K562 (cell line): ENCODE data around the gene ZNF665.

Experiments
- ARNT ChIP-seq, 2 experiments: fragments of 450-650 bp; IDR thresholded peaks; 2 replicates each; pipeline ENCODE4 v1.6.1; 2016; ENCODE audit warnings: mild to moderate bottlenecking in 1 of 2
- FOXM1 ChIP-seq, 2 experiments: fragments of 450-650 bp in 1 of 2; sonication (generic) in 1 of 2; formaldehyde crosslinking in 1 of 2; IDR thresholded peaks; 2 replicates each; pipeline versions ENCODE4 v1.6.1 to v1.9.0; 2017 to 2022; ENCODE audit warnings: low read depth in 2 of 2, mild to moderate bottlenecking in 2 of 2, missing genetic modification reagents in 1 of 2, moderate library complexity in 1 of 2
- IRF1 ChIP-seq: sonication (generic); formaldehyde crosslinking; IDR thresholded peaks from 2 replicates; pipeline ENCODE4 v1.8.0; 2022; ENCODE audit warnings: missing genetic modification reagents, mild to moderate bottlenecking, borderline replicate concordance
- NFRKB ChIP-seq: fragments of 450-650 bp; IDR thresholded peaks from 2 replicates; pipeline ENCODE4 v1.6.1; 2016; ENCODE audit warnings: low read depth
- PHF20 ChIP-seq: fragments of 450-650 bp; IDR thresholded peaks from 2 replicates; pipeline ENCODE4 v1.6.1; 2018; ENCODE audit not compliant: partially characterized antibody
- PRPF4 ChIP-seq: fragments of 200-400 bp; formaldehyde crosslinking; IDR thresholded peaks from one replicate; pipeline ENCODE4 v1.6.1; 2017; ENCODE audit warnings: low read length, low read depth, mild to moderate bottlenecking; ENCODE audit not compliant: insufficient read depth, poor library complexity, severe bottlenecking
- RNF219 ChIP-seq: fragments of 250-450 bp; sonication (Bioruptor Pico); IDR thresholded peaks from 2 replicates; pipeline ENCODE4 v1.5.0; 2022; ENCODE audit warnings: mild to moderate bottlenecking
- ZBTB1 ChIP-seq: sonication (generic); formaldehyde crosslinking; IDR thresholded peaks from 2 replicates; pipeline ENCODE4 v1.8.1; 2023; ENCODE audit warnings: missing genetic modification reagents, low read depth, mild to moderate bottlenecking, borderline replicate concordance
- ZNF324 ChIP-seq: fragments of 250-450 bp; sonication (Bioruptor Pico); IDR thresholded peaks from 2 replicates; pipeline ENCODE4 v1.4.0; 2020; ENCODE audit warnings: mild to moderate bottlenecking
- ZNF431 ChIP-seq: sonication (generic); formaldehyde crosslinking; IDR thresholded peaks from 2 replicates; pipeline ENCODE4 v1.8.0; 2022; ENCODE audit warnings: mild to moderate bottlenecking, missing genetic modification reagents

GRCh38 chr19:53193535-53194222, 521 bp upstream of the ZNF665 start:
- no peak for TF ChIP-seq NFRKB
- TF ChIP-seq ZNF431 (CRISPR knock-in tag) = no peak
- TF ChIP-seq ZBTB1 (CRISPR knock-in tag) = no peak
- TF ChIP-seq RNF219 (CRISPR knock-in tag) = no peak
- TF ChIP-seq PRPF4 = no peak
- no peak for TF ChIP-seq ARNT (IDR thresholded peaks at IDR 0.05)
- no peak for TF ChIP-seq PHF20
- TF ChIP-seq ZNF324 = no peak
- no peak for TF ChIP-seq FOXM1 (IDR thresholded peaks at IDR 0.05; ENCODE audit: low read depth)
- TF ChIP-seq FOXM1 (CRISPR knock-in tag; IDR thresholded peaks at IDR 0.05; ENCODE audit: low read depth) = no peak
- no peak for TF ChIP-seq IRF1 (CRISPR knock-in tag)
